HuH-7.5 (cell line): Measurements from ENCODE around the gene TRMT11.
A peak's percentile ranks its signal among the peaks of the same experiment; 100 is the strongest.
"Not testable (repeated sequence)": the region's sequence is repeated elsewhere in the genome, so short reads cannot be mapped to it uniquely, and the experiment has no call there.

Experiments
- DNase-seq: peaks from one replicate; pipeline ENCODE4 v3.0.0; 2011; ENCODE audit warnings: low spot score

The TRMT11 gene

GRCh38 chr6:125994670-125995488 is 8.5 kb downstream of the TRMT11 start:
- DNase-seq: no peak

GRCh38 chr6:125995972-125996580 is 9.7 kb downstream of the TRMT11 start:
- peak; percentile 44 for DNase-seq

GRCh38 chr6:126002755-126003679 is 16.7 kb downstream of the TRMT11 start:
- no peak for DNase-seq

GRCh38 chr6:126007800-126008199 is 21.5 kb downstream of the TRMT11 start:
- DNase-seq: no peak

GRCh38 chr6:126010040-126010439 is 23.7 kb downstream of the TRMT11 start:
- DNase-seq: no peak

GRCh38 chr6:126015863-126016262 is 29.5 kb downstream of the TRMT11 start:
- no peak for DNase-seq

- no peak for DNase-seq
Observed at GRCh38 chr6:126016591-126016990, 30.3 kb downstream of the TRMT11 start.

- no peak for DNase-seq
Observed at GRCh38 chr6:126017668-126018067, 31.3 kb downstream of the TRMT11 start.

GRCh38 chr6:126020305-126021050 is 34.1 kb downstream of the TRMT11 start:
- no peak for DNase-seq

- DNase-seq: not testable (repeated sequence)
Observed at GRCh38 chr6:126023474-126023873, 37.1 kb downstream of the TRMT11 start.

- no peak for DNase-seq
Observed at GRCh38 chr6:126026001-126026400, 39.7 kb downstream of the TRMT11 start.

GRCh38 chr6:126027601-126028000 is 41.3 kb downstream of the TRMT11 start:
- no peak for DNase-seq

- no peak for DNase-seq
Observed at GRCh38 chr6:126030045-126030444, 43.7 kb downstream of the TRMT11 start.

GRCh38 chr6:126033696-126034095 is 47.4 kb downstream of the TRMT11 start:
- peak; percentile 12 for DNase-seq

- no peak for DNase-seq
Observed at GRCh38 chr6:126034656-126035055, 48.3 kb downstream of the TRMT11 start.

- no peak for DNase-seq
Observed at GRCh38 chr6:126035764-126036163, 49.4 kb downstream of the TRMT11 start.

- no peak for DNase-seq
Observed at GRCh38 chr6:126038234-126038633, 51.9 kb downstream of the TRMT11 start.

- no peak for DNase-seq
Observed at GRCh38 chr6:126039284-126039683, 52.9 kb downstream of the TRMT11 start.

GRCh38 chr6:126040394-126040793 is 54.1 kb downstream of the TRMT11 start:
- DNase-seq: no peak

GRCh38 chr6:126040826-126041225 is 54.5 kb downstream of the TRMT11 start:
- no peak for DNase-seq

GRCh38 chr6:126041516-126041915 is 55.2 kb downstream of the TRMT11 start:
- DNase-seq: no peak

- no peak for DNase-seq
Observed at GRCh38 chr6:126042001-126042419, 55.7 kb downstream of the TRMT11 start.
